ENCODE results near the gene KCNB1.

KCNB1 gene

GRCh38 chr20:49497398-49497669 lies 14.9 kb upstream of the KCNB1 start:
- H3K27ac ChIP-seq, result no peak overlapping the region
- TF ChIP-seq CTCF (conservative IDR thresholded peaks at IDR 0.05), result no peak

- TF ChIP-seq CTCF (conservative IDR thresholded peaks at IDR 0.05), result no peak
- H3K27ac ChIP-seq, result no peak overlapping the region
These were observed 14.3 kb upstream of the KCNB1 start for GRCh38 chr20:49496553-49497397.

GRCh38 chr20:49496043-49496442 lies 13.6 kb upstream of the KCNB1 start:
- H3K27ac ChIP-seq, result no peak overlapping the region
- TF ChIP-seq CTCF (conservative IDR thresholded peaks at IDR 0.05), result no peak

GRCh38 chr20:49490689-49491088 lies 8.2 kb upstream of the KCNB1 start:
- H3K27ac ChIP-seq, result no peak overlapping the region
- TF ChIP-seq CTCF (conservative IDR thresholded peaks at IDR 0.05), result no peak

- no peak for TF ChIP-seq CTCF (conservative IDR thresholded peaks at IDR 0.05)
- H3K27ac ChIP-seq, result no peak overlapping the region
These were observed 7.2 kb upstream of the KCNB1 start for GRCh38 chr20:49489688-49490087.

- TF ChIP-seq CTCF (conservative IDR thresholded peaks at IDR 0.05), result no peak
- no peak overlapping the region for H3K27ac ChIP-seq
These were observed 3.6 kb upstream of the KCNB1 start for GRCh38 chr20:49486064-49486463.

GRCh38 chr20:49485563-49485962 lies 3.1 kb upstream of the KCNB1 start:
- H3K27ac ChIP-seq, result no peak overlapping the region
- no peak for TF ChIP-seq CTCF (conservative IDR thresholded peaks at IDR 0.05)
